ENCODE measurements around the gene ITGA8. TPM values are rescaled to one million over a fixed set of nuclear protein-coding genes. Genes with fewer than 3 reads are reported as not detected.

The ITGA8 gene
- total RNA-seq, 1 experiment from 2014 or later: not detected

- H3K4me2 ChIP-seq (ENCODE audit: low read depth, low read length, poor library complexity, severe bottlenecking): no peak overlapping the region
- no peaks in the 10 kb centered on the region for H3K36me3 ChIP-seq (ENCODE audit: insufficient read depth, low read length)
- H3K27me3 ChIP-seq (ENCODE audit: low read length): no peaks in the 10 kb centered on the region
- H3K9me3 ChIP-seq (ENCODE audit: low read length): no peaks in the 10 kb centered on the region
- H3K4me1 ChIP-seq (ENCODE audit: low read length): no peaks in the 10 kb centered on the region
- no peaks in the 10 kb centered on the region for H3K9me2 ChIP-seq (replicated peaks; ENCODE audit: insufficient read depth, low read length)
- H3K4me3 ChIP-seq (ENCODE audit: low read length): no peak overlapping the region
- no peak overlapping the region for H3K9ac ChIP-seq (ENCODE audit: low read length)
- no peak overlapping the region for H2AFZ ChIP-seq (ENCODE audit: low read length)
- no peak overlapping the region for H3K27ac ChIP-seq (ENCODE audit: low read length)
- no peaks in the 10 kb centered on the region for H4K20me1 ChIP-seq (ENCODE audit: insufficient read depth, low read depth, low read length)
- no peaks in the 10 kb centered on the region for H3K79me2 ChIP-seq (ENCODE audit: low read length)
- no peak for DNase-seq
Observed at GRCh38 chr10:15548331-15548730, 171.4 kb downstream of the ITGA8 start.

DNA sequence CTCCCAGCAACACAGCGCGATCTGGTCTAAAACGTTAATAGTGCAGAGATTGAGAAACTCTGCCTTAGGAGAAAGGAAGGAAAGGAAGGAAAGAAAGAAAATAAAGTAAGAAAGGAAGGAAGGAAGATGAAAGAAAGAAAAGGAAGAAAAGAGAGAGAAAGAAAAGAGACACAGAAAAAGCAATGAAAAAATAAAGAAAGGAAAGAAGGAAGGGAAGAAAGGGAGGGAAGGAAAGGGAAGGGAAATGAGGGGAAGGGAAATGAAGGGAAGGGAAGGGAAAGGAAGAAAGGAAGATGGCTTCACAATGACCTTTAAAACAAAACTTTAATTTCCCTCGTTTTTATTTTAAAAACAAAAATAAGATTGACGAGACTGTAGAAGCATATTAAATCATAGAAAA lies 173.1 kb downstream of the ITGA8 start:
- Histone ChIP-seq H3K79me2 (ENCODE audit: low read length) (no peaks in the 10 kb centered on the region), H2AFZ (ENCODE audit: low read length) (no peak overlapping the region), H3K4me1 (ENCODE audit: low read length) (no peaks in the 10 kb centered on the region), H3K27me3 (ENCODE audit: low read length) (no peaks in the 10 kb centered on the region), H3K27ac (ENCODE audit: low read length) (no peak overlapping the region), H4K20me1 (ENCODE audit: insufficient read depth, low read depth, low read length) (no peaks in the 10 kb centered on the region), H3K9ac (ENCODE audit: low read length) (no peak overlapping the region), H3K4me3 (ENCODE audit: low read length) (no peak overlapping the region), H3K9me2 (replicated peaks; ENCODE audit: insufficient read depth, low read length) (no peaks in the 10 kb centered on the region), H3K9me3 (ENCODE audit: low read length) (no peaks in the 10 kb centered on the region), H3K4me2 (ENCODE audit: low read depth, low read length, poor library complexity, severe bottlenecking) (no peak overlapping the region), H3K36me3 (ENCODE audit: insufficient read depth, low read length) (no peaks in the 10 kb centered on the region)
- no peak for DNase-seq

DNA sequence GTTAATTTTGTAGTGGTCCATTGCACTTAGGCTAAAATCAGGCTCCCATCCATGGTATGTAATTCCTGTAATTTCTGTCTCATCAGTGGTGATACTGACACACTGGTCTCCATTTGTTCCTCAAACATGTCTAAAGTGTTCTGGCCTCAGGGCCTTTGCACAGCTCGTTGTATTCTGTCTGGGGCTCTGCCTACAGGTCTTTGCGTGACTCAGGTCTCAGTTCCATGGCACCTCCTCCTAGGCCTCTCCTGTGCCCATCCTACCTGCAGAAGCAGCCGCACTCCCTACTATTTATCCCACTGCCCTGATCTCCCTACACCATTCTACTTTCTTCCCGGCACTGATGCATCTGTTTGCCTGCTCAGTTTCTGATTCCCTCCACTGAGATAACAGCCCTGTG lies 173.8 kb downstream of the ITGA8 start:
- H3K4me3 ChIP-seq (ENCODE audit: low read length): no peak overlapping the region
- H3K36me3 ChIP-seq (ENCODE audit: insufficient read depth, low read length): no peaks in the 10 kb centered on the region
- no peaks in the 10 kb centered on the region for H3K27me3 ChIP-seq (ENCODE audit: low read length)
- H3K4me1 ChIP-seq (ENCODE audit: low read length): no peaks in the 10 kb centered on the region
- H3K9me3 ChIP-seq (ENCODE audit: low read length): no peaks in the 10 kb centered on the region
- DNase-seq: no peak
- no peaks in the 10 kb centered on the region for H3K79me2 ChIP-seq (ENCODE audit: low read length)
- no peak overlapping the region for H3K4me2 ChIP-seq (ENCODE audit: low read depth, low read length, poor library complexity, severe bottlenecking)
- H3K9ac ChIP-seq (ENCODE audit: low read length): no peak overlapping the region
- no peaks in the 10 kb centered on the region for H3K9me2 ChIP-seq (replicated peaks; ENCODE audit: insufficient read depth, low read length)
- H4K20me1 ChIP-seq (ENCODE audit: insufficient read depth, low read depth, low read length): no peaks in the 10 kb centered on the region
- no peak overlapping the region for H3K27ac ChIP-seq (ENCODE audit: low read length)
- no peak overlapping the region for H2AFZ ChIP-seq (ENCODE audit: low read length)

DNA sequence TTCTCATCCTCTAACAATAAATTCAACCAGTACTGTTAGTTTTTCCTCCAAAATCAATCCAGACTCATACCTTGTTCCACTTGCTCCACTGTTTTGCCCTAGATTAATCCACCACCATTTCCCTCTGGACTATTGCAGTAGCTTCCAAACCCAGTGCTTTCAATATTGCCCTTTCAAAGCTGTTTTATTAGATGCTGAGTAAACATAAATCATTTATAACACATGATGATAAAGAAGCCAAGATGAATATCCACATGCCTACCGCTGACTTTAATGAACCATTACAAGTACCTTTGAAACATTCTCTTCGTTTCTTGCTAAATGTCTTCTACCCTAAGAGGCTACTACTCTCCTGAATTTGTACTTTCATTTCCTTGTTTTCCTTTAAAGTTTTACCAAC lies 174.5 kb downstream of the ITGA8 start:
- Histone ChIP-seq H3K9me2 (replicated peaks; ENCODE audit: insufficient read depth, low read length) (no peaks in the 10 kb centered on the region), H3K36me3 (ENCODE audit: insufficient read depth, low read length) (no peaks in the 10 kb centered on the region), H3K9me3 (ENCODE audit: low read length) (no peaks in the 10 kb centered on the region), H3K4me2 (ENCODE audit: low read depth, low read length, poor library complexity, severe bottlenecking) (no peak overlapping the region), H3K4me3 (ENCODE audit: low read length) (no peak overlapping the region), H3K27ac (ENCODE audit: low read length) (no peak overlapping the region), H3K27me3 (ENCODE audit: low read length) (no peaks in the 10 kb centered on the region), H3K79me2 (ENCODE audit: low read length) (no peaks in the 10 kb centered on the region), H4K20me1 (ENCODE audit: insufficient read depth, low read depth, low read length) (no peaks in the 10 kb centered on the region), H3K9ac (ENCODE audit: low read length) (no peak overlapping the region), H2AFZ (ENCODE audit: low read length) (no peak overlapping the region), H3K4me1 (ENCODE audit: low read length) (no peaks in the 10 kb centered on the region)
- no peak for DNase-seq

GRCh38 chr10:15543994-15544393 lies 175.7 kb downstream of the ITGA8 start:
- no peak overlapping the region for H3K27ac ChIP-seq (ENCODE audit: low read length)
- H3K9me3 ChIP-seq (ENCODE audit: low read length): no peaks in the 10 kb centered on the region
- no peaks in the 10 kb centered on the region for H3K27me3 ChIP-seq (ENCODE audit: low read length)
- H3K9ac ChIP-seq (ENCODE audit: low read length): no peak overlapping the region
- H3K4me2 ChIP-seq (ENCODE audit: low read depth, low read length, poor library complexity, severe bottlenecking): no peak overlapping the region
- H2AFZ ChIP-seq (ENCODE audit: low read length): no peak overlapping the region
- H3K79me2 ChIP-seq (ENCODE audit: low read length): no peaks in the 10 kb centered on the region
- H3K36me3 ChIP-seq (ENCODE audit: insufficient read depth, low read length): no peaks in the 10 kb centered on the region
- no peaks in the 10 kb centered on the region for H3K4me1 ChIP-seq (ENCODE audit: low read length)
- H3K4me3 ChIP-seq (ENCODE audit: low read length): no peak overlapping the region
- no peaks in the 10 kb centered on the region for H4K20me1 ChIP-seq (ENCODE audit: insufficient read depth, low read depth, low read length)
- DNase-seq: no peak
- H3K9me2 ChIP-seq (replicated peaks; ENCODE audit: insufficient read depth, low read length): no peaks in the 10 kb centered on the region

DNA sequence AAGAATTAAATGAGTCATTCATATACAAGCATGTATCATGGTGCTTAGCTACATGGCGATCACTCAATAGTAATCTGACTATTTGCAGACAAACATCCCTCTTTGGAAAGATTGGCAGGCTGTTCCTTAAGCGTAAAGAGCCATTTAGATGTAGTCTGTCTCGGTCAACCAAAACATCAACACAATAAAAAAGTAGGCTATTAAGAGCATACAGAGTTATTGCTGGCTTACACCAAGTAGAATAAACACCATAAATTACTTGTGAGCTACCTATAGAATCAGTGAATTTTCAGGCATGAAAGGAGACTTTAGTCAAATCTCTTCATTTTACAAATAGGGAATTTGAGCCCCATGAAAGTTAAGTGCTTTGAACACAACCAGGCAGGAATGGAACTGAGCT lies 176.9 kb downstream of the ITGA8 start:
- H3K27me3 ChIP-seq (ENCODE audit: low read length): no peaks in the 10 kb centered on the region
- H3K4me1 ChIP-seq (ENCODE audit: low read length): no peaks in the 10 kb centered on the region
- H3K79me2 ChIP-seq (ENCODE audit: low read length): no peaks in the 10 kb centered on the region
- no peak overlapping the region for H3K9ac ChIP-seq (ENCODE audit: low read length)
- H3K27ac ChIP-seq (ENCODE audit: low read length): no peak overlapping the region
- H3K4me3 ChIP-seq (ENCODE audit: low read length): no peak overlapping the region
- H3K4me2 ChIP-seq (ENCODE audit: low read depth, low read length, poor library complexity, severe bottlenecking): no peak overlapping the region
- H3K9me3 ChIP-seq (ENCODE audit: low read length): no peaks in the 10 kb centered on the region
- DNase-seq: no peak
- no peaks in the 10 kb centered on the region for H3K9me2 ChIP-seq (replicated peaks; ENCODE audit: insufficient read depth, low read length)
- H4K20me1 ChIP-seq (ENCODE audit: insufficient read depth, low read depth, low read length): no peaks in the 10 kb centered on the region
- H2AFZ ChIP-seq (ENCODE audit: low read length): no peak overlapping the region
- H3K36me3 ChIP-seq (ENCODE audit: insufficient read depth, low read length): no peaks in the 10 kb centered on the region

DNA sequence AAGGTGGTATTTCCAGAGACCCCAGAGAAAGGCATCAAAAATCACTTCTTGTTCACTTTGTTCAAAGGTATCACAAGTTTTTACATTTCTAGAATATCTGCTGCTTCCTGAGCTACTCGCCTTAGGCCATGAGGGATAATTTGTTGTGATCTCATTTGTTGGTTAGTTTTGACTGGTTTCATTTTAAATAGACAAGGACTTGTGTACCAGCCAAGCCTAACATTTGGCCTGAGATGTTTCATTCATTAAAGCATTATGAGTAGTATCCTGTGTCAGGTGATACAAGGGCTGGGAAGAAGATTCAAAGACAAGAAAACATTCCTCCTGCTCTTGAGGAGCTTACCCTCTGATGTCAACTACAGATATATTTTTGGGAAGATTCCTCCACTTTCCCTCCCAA lies 178.3 kb downstream of the ITGA8 start:
- H3K4me2 ChIP-seq (ENCODE audit: low read depth, low read length, poor library complexity, severe bottlenecking): no peak overlapping the region
- H3K4me3 ChIP-seq (ENCODE audit: low read length): no peak overlapping the region
- H3K9ac ChIP-seq (ENCODE audit: low read length): no peak overlapping the region
- no peaks in the 10 kb centered on the region for H4K20me1 ChIP-seq (ENCODE audit: insufficient read depth, low read depth, low read length)
- no peaks in the 10 kb centered on the region for H3K9me3 ChIP-seq (ENCODE audit: low read length)
- H3K36me3 ChIP-seq (ENCODE audit: insufficient read depth, low read length): no peaks in the 10 kb centered on the region
- H2AFZ ChIP-seq (ENCODE audit: low read length): no peak overlapping the region
- no peaks in the 10 kb centered on the region for H3K9me2 ChIP-seq (replicated peaks; ENCODE audit: insufficient read depth, low read length)
- H3K27me3 ChIP-seq (ENCODE audit: low read length): no peaks in the 10 kb centered on the region
- H3K27ac ChIP-seq (ENCODE audit: low read length): no peak overlapping the region
- no peak for DNase-seq
- no peaks in the 10 kb centered on the region for H3K4me1 ChIP-seq (ENCODE audit: low read length)
- H3K79me2 ChIP-seq (ENCODE audit: low read length): no peaks in the 10 kb centered on the region

- Histone ChIP-seq H3K9me2 (replicated peaks; ENCODE audit: insufficient read depth, low read length) (no peaks in the 10 kb centered on the region), H3K9ac (ENCODE audit: low read length) (no peak overlapping the region), H3K4me2 (ENCODE audit: low read depth, low read length, poor library complexity, severe bottlenecking) (no peak overlapping the region), H4K20me1 (ENCODE audit: insufficient read depth, low read depth, low read length) (no peaks in the 10 kb centered on the region), H3K36me3 (ENCODE audit: insufficient read depth, low read length) (no peaks in the 10 kb centered on the region), H3K4me1 (ENCODE audit: low read length) (no peaks in the 10 kb centered on the region), H3K27me3 (ENCODE audit: low read length) (no peaks in the 10 kb centered on the region), H3K79me2 (ENCODE audit: low read length) (no peaks in the 10 kb centered on the region), H3K27ac (ENCODE audit: low read length) (no peak overlapping the region), H3K9me3 (ENCODE audit: low read length) (no peaks in the 10 kb centered on the region), H2AFZ (ENCODE audit: low read length) (no peak overlapping the region), H3K4me3 (ENCODE audit: low read length) (no peak overlapping the region)
- no peak for DNase-seq
Observed at GRCh38 chr10:15540727-15541126, 179.0 kb downstream of the ITGA8 start.

DNA sequence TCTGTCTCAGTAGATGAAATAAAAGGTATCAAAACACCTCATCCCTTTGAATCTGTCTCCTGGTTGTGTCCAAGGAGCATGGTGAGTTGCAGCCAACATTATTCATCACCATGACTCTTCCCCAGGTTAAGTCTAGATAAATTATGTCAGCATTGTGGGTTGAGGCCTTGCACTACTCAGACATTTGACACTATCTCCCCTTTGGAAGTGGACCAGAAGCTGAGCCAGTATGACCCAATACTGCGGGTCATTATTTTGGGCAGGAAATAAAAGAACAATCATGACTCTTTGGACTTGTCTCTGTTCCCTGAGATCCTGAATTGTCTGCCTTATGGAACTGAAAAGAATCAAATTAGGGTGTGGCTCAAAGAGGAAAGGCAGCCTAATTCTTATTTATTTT lies 180.5 kb downstream of the ITGA8 start:
- Histone ChIP-seq H3K27me3 (ENCODE audit: low read length) (no peaks in the 10 kb centered on the region), H3K36me3 (ENCODE audit: insufficient read depth, low read length) (no peaks in the 10 kb centered on the region), H3K9me2 (replicated peaks; ENCODE audit: insufficient read depth, low read length) (no peaks in the 10 kb centered on the region), H3K79me2 (ENCODE audit: low read length) (no peaks in the 10 kb centered on the region), H3K4me2 (ENCODE audit: low read depth, low read length, poor library complexity, severe bottlenecking) (no peak overlapping the region), H3K4me1 (ENCODE audit: low read length) (no peaks in the 10 kb centered on the region), H2AFZ (ENCODE audit: low read length) (no peak overlapping the region), H3K9ac (ENCODE audit: low read length) (no peak overlapping the region), H3K4me3 (ENCODE audit: low read length) (no peak overlapping the region), H3K9me3 (ENCODE audit: low read length) (no peaks in the 10 kb centered on the region), H4K20me1 (ENCODE audit: insufficient read depth, low read depth, low read length) (no peaks in the 10 kb centered on the region), H3K27ac (ENCODE audit: low read length) (no peak overlapping the region)
- DNase-seq: no peak
